Thoracic aorta endothelial cell (primary cell): ENCODE data around the gene ARFGEF2. TPM values are rescaled to one million over a fixed set of nuclear protein-coding genes. Genes with fewer than 3 reads are reported as not detected.

Experiments
- small RNA-seq: library from RNA; depleted of rRNA; stranded (forward); fragments of <200 nt; gene quantifications from one replicate; pipeline ENCODE3, GENCODE V24; 2012
- total RNA-seq: library from RNA; depleted of rRNA; stranded (reverse); fragments of >200 nt; gene quantifications from 2 replicates; pipeline ENCODE4 v1.2.3, GENCODE V29; 2012

ARFGEF2 gene
- 74.1 and 80.4 TPM in 2 replicates for total RNA-seq

GRCh38 chr20:48921168-48921882, at the start of gene ARFGEF2:
ARFGEF2 (plus strand) TSS chr20:48921711; CDS start chr20:48921890, 179 bp downstream.

GRCh38 chr20:49046087-49046900, 124.8 kb downstream of the ARFGEF2 start, which contains the start of gene CSE1L:
CSE1L (plus strand) TSS chr20:49046312; CDS start chr20:49058464, 12,152 bp downstream.

Small RNAs within 50 kb of the gene (small RNA-seq; reads per million reads assigned to genes)
- not detected for gene SNAP23P1

Other genes with a start within 250 kb of the ARFGEF2 start
- gene PREX1, start 93.7 kb upstream of the ARFGEF2 start, total RNA-seq = 99.1 and 113 TPM in 2 replicates
- 278 and 308 TPM in 2 replicates for gene CSE1L, start 124.6 kb downstream of the ARFGEF2 start, total RNA-seq